ENCODE data around the gene WAC.

DNA sequence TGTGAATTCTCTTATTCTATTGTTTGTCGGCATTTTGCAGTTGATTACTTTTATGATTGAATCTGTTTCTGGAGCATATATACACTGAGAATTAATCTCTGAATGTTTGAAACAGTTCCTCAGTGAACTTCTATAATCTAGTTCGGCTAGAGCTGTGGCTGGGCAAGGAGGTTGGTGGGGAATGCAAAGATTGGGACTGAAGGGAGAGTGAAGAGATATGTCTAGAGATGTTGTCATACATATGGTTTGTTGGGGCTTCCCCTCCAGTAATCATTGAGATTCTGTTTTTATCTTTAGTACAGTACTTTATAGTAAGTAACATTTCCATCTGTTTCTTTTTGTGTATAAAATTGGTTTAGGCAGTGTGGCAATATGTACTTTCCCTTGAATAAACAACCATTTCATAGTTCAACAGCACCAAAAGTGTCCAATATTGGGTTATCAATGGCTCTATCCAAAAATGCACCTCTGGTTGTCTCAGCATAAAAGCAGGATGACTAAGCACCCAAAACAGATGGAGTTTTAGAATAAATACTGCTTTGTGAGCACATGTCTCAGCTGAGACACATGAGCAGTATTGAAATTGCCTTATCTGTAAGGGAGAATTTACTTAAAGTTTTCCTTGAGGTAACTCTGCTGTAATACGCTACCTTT lies 36.7 kb downstream of the WAC start:
- TF ChIP-seq, protein P1, sequence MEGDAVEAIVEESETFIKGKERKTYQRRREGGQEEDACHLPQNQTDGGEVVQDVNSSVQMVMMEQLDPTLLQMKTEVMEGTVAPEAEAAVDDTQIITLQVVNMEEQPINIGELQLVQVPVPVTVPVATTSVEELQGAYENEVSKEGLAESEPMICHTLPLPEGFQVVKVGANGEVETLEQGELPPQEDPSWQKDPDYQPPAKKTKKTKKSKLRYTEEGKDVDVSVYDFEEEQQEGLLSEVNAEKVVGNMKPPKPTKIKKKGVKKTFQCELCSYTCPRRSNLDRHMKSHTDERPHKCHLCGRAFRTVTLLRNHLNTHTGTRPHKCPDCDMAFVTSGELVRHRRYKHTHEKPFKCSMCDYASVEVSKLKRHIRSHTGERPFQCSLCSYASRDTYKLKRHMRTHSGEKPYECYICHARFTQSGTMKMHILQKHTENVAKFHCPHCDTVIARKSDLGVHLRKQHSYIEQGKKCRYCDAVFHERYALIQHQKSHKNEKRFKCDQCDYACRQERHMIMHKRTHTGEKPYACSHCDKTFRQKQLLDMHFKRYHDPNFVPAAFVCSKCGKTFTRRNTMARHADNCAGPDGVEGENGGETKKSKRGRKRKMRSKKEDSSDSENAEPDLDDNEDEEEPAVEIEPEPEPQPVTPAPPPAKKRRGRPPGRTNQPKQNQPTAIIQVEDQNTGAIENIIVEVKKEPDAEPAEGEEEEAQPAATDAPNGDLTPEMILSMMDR (IDR thresholded peaks at IDR 0.05): no peak
- TF ChIP-seq POLR2A (IDR thresholded peaks at IDR 0.05): no peak

Measured in esophagus squamous epithelium (tissue), 4 donors.